WERI-Rb-1 (cell line): ENCODE results near the gene RGS6.

Experiments
- DNase-seq: peaks from one replicate; pipeline ENCODE4 v3.0.0-alpha.2; 2020
- H3K27ac ChIP-seq: fragments of 250-450 bp; sonication (Bioruptor Pico); 2 replicates; pipeline ENCODE4 v1.5.1; 2020; ENCODE audit warnings: mild to moderate bottlenecking, moderate library complexity
- H3K27me3 ChIP-seq: fragments of 250-450 bp; sonication (Bioruptor Pico); 2 replicates; pipeline ENCODE4 v1.5.1; 2021; ENCODE audit warnings: mild to moderate bottlenecking, low read depth, moderate library complexity; ENCODE audit not compliant: insufficient read depth, severe bottlenecking
- H3K36me3 ChIP-seq: fragments of 250-450 bp; sonication (Bioruptor Pico); 2 replicates; pipeline ENCODE4 v1.5.1; 2020; ENCODE audit warnings: mild to moderate bottlenecking, moderate library complexity
- H3K4me3 ChIP-seq: 2 replicates; pipeline ENCODE4 v1.5.1; 2011; ENCODE audit warnings: low read depth, mild to moderate bottlenecking, control low read depth, low read length
- H3K9me3 ChIP-seq: fragments of 250-450 bp; sonication (Bioruptor Pico); 2 replicates; pipeline ENCODE4 v1.5.1; 2021; ENCODE audit warnings: mild to moderate bottlenecking, moderate library complexity; ENCODE audit not compliant: severe bottlenecking
- TF ChIP-seq, protein P1 (sequence below): IDR thresholded peaks from 2 replicates; pipeline ENCODE4 v1.5.1; 2011; ENCODE audit warnings: low read depth, mild to moderate bottlenecking, control low read depth, inconsistent platforms, low read length

RGS6 gene

DNA sequence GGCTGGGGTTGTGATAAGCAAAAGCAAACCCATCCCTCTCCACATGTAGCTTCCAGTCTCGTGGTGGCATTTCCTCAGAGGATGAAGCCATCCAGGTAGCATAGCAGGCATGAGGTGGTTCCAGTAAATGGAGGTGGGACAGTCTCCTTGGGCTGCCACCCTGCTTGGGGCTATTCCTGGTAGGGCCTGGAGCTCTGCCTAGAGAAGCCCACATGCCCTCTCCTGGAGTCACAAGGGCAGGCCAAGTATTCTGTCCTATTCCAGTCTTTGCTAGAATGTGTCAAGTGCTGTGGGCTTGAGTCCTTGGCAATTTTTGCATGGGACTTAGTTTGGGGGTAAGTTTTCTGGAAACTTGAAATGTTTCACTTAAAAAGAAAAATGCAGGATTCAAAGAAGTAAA is 491.7 kb downstream of the RGS6 start:
- DNase-seq = no peak
- TF ChIP-seq, protein P1, sequence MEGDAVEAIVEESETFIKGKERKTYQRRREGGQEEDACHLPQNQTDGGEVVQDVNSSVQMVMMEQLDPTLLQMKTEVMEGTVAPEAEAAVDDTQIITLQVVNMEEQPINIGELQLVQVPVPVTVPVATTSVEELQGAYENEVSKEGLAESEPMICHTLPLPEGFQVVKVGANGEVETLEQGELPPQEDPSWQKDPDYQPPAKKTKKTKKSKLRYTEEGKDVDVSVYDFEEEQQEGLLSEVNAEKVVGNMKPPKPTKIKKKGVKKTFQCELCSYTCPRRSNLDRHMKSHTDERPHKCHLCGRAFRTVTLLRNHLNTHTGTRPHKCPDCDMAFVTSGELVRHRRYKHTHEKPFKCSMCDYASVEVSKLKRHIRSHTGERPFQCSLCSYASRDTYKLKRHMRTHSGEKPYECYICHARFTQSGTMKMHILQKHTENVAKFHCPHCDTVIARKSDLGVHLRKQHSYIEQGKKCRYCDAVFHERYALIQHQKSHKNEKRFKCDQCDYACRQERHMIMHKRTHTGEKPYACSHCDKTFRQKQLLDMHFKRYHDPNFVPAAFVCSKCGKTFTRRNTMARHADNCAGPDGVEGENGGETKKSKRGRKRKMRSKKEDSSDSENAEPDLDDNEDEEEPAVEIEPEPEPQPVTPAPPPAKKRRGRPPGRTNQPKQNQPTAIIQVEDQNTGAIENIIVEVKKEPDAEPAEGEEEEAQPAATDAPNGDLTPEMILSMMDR = no peak
- H3K27me3 ChIP-seq = no peaks in the 10 kb centered on the region
- no peaks in the 10 kb centered on the region for H3K36me3 ChIP-seq
- H3K9me3 ChIP-seq = peaks cover 3% of the 10 kb centered on the region
- H3K4me3 ChIP-seq = no peak overlapping the region
- H3K27ac ChIP-seq = no peak overlapping the region

DNA sequence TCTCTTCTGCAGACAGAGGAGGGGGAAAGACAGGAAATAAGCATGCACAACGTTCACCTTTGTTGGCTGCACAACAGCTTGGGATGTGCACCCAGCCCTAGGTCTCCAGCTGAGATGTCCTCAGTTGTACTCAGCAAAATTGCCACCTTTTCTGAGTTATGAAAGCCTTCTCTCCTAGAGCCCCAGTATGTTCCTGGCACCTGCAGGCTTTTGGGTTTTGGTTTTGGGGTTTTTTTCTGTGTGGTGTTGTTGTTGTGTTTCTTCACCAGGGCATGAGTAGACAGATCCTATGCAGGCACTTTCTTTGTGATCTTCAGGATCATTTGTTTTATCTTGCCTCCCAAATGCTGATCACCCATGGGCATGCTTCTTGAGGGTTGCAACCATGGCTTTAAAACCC is 498.2 kb downstream of the RGS6 start:
- Histone ChIP-seq H3K9me3 (no peaks in the 10 kb centered on the region), H3K27ac (no peak overlapping the region), H3K4me3 (no peak overlapping the region), H3K36me3 (no peaks in the 10 kb centered on the region), H3K27me3 (no peaks in the 10 kb centered on the region)
- DNase-seq = no peak
- TF ChIP-seq, protein P1 = no peak

DNA sequence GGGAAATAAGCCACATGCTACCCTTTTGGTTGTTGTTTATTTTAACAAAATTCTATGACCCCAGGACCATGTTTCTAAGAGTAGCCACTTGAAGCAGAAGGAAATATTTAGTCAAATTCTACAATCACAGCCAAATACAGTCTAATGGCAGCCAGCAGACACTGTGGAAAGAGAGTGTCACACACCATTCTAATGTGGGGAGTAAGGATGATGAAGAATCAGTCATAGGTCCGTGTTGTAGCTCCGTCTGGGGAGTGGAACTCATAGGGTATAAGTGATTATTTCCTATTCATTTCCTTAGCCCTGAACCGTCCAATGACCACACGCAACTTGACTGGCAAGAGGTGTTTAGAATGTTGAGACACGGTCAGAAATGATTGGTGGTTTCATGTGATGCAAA is 500.5 kb downstream of the RGS6 start:
- TF ChIP-seq, protein P1 = no peak
- Histone ChIP-seq H3K4me3 (no peak overlapping the region), H3K9me3 (no peaks in the 10 kb centered on the region), H3K27me3 (no peaks in the 10 kb centered on the region), H3K36me3 (no peaks in the 10 kb centered on the region), H3K27ac (no peak overlapping the region)
- DNase-seq = no peak

DNA sequence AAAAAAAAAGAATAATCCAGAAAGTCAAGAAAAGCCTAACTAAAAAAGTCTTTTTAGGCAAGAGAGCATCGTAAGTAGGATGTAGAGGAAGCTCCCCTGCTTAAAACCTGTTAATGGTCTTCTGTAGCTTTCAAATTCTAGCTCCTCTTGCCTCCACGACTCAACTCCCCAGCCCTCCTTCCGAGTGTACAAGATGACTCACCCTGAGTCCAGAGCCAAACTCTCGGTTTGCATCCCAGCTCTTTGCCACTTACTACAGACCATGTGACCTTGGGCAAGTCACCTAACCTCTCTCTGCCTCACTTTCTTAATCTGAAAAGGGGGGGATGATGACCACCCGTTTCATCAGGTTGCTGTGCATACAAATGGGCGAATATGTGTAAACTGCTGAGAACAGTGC is 501.3 kb downstream of the RGS6 start:
- no peak overlapping the region for H3K27ac ChIP-seq
- H3K27me3 ChIP-seq = no peaks in the 10 kb centered on the region
- H3K36me3 ChIP-seq = no peaks in the 10 kb centered on the region
- no peak for DNase-seq
- TF ChIP-seq, protein P1 = no peak
- no peak overlapping the region for H3K4me3 ChIP-seq
- H3K9me3 ChIP-seq = no peaks in the 10 kb centered on the region

DNA sequence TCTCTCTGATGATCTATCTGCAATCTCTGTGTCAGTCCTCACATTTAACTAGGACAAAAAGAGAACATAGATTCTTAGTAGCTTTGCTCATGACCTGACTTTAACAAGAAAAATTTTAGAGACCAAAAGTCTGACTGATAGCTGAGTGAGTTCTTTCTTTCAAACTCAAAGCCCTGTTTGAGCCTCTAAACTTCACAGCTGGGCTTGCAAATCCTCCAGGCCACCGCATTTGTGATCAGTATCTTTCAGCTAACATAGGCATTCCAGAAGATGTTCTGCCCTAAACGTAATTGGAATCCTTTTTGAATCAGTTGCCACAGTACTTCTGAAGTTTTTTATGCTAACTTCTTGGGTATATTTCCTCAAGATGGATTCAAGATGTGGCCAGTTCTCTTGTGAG is 502.6 kb downstream of the RGS6 start:
- TF ChIP-seq, protein P1 = no peak
- DNase-seq = no peak
- Histone ChIP-seq H3K27ac (no peak overlapping the region), H3K27me3 (no peaks in the 10 kb centered on the region), H3K9me3 (no peaks in the 10 kb centered on the region), H3K4me3 (no peak overlapping the region), H3K36me3 (no peaks in the 10 kb centered on the region)

DNA sequence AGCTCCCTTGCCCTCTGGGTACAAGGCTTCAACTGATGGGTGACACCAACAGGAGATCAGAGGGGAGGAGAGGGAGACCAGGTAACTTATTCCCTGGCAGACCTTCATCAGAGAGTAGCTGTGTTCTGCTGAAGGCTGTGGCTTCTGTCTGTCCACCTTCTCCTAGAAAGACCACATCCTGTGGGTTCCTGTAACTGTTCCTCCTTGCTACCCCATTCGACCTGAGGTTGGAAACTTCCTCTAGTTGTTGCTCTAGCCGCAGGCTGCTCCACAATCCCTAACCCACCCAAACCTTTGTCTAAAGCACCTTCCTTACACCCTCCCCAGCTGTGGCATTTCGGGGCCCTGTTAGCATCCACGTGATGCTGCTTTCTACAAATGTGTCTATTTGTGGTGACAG is 507.5 kb downstream of the RGS6 start:
- Histone ChIP-seq H3K27ac (no peak overlapping the region), H3K36me3 (no peaks in the 10 kb centered on the region), H3K27me3 (no peaks in the 10 kb centered on the region), H3K9me3 (no peaks in the 10 kb centered on the region), H3K4me3 (no peak overlapping the region)
- DNase-seq = no peak
- TF ChIP-seq, protein P1 = no peak
